ENCODE measurements around the gene SIMC1.

SIMC1 gene

DNA sequence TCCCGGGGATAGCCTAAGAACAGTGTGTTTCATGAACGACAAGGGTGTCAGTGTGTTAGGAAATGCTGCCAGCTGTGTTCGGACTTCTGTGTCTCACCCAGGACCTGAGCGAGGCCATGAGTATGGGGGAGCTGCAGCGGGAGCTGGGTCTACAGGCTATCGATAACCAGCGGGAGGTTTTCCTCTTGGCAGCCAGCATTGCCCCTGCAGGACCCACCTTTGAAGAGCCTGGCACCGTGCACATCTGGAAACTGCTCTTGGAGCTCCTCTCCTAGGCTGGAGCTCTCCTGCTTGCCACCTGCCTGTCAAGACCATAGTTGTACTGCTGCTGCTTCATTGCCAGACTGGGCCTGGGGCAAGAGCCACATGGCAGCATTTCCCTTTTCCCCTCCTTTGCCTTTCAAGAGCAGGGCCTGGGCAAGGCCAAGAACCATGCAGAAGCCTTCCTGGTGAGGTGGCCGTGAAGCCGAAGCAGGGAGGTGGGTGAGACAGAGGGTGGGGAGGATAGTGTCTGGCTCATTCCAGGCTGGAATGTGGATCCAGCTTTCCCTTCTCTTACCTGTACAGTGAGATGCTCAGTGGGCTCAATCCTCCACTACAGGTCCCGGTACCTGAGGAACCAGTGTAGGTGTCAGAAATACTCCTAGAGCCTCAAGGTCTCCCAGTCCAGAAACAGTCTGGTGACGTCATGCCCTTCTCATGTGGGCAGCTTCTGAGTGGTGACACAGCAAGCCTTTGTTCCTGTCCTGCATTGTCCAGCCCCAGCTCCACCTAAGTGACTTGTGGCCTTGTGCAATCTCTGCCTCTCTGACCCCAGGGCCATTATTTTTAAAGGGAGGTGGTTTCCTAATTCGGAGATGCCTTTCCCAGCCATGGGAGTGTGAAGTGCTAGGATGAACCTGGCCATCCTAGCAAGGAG lies 133.7 kb downstream of the SIMC1 start:
- TF ChIP-seq, protein P1, sequence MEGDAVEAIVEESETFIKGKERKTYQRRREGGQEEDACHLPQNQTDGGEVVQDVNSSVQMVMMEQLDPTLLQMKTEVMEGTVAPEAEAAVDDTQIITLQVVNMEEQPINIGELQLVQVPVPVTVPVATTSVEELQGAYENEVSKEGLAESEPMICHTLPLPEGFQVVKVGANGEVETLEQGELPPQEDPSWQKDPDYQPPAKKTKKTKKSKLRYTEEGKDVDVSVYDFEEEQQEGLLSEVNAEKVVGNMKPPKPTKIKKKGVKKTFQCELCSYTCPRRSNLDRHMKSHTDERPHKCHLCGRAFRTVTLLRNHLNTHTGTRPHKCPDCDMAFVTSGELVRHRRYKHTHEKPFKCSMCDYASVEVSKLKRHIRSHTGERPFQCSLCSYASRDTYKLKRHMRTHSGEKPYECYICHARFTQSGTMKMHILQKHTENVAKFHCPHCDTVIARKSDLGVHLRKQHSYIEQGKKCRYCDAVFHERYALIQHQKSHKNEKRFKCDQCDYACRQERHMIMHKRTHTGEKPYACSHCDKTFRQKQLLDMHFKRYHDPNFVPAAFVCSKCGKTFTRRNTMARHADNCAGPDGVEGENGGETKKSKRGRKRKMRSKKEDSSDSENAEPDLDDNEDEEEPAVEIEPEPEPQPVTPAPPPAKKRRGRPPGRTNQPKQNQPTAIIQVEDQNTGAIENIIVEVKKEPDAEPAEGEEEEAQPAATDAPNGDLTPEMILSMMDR (IDR thresholded peaks at IDR 0.05; ENCODE audit: low read depth, low read length), result no peak
- no peak for DNase-seq (ENCODE audit: low read depth, low spot score)
- no peak overlapping the region for H3K4me3 ChIP-seq (ENCODE audit: low read depth, low read length)
- in situ Hi-C loops (cut with HindIII; ENCODE audit: low sequenced_read_pairs), result no loop called here

DNA sequence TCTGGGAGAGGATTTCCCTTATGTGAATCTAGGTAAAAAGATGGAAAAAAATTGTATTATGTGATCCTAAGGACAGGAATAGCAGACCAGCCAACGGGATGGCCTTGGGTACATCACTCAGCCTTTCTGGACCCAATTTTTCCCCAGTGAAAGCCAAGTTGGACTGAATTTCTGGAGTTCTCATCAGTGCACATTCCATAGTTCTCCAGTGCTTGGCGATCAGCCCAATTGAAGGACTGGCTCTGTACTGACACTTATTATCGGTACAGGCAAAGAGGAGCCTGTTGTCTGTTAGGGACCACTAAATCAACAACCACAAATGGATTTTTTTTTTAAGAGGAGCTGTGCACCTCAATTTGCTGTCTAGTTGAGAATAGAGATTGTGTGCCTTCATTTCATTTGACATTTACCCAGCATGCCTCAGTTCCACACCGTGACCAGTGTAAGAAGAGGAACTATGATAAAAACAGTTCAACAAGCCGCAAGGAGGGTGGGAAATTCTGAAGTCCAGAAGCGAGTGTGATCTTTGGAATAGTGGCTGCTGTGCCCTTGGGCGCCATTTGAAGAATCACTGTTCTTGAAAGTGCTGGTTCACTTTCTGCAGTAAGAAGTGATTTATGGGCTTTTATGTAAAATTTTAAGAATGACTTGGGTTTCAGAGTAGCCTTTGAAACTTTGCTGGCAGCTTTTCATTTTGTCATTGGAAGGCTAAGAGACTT lies 135.0 kb downstream of the SIMC1 start:
- no peak overlapping the region for H3K4me3 ChIP-seq (ENCODE audit: low read depth, low read length)
- DNase-seq (ENCODE audit: low read depth, low spot score), result no peak
- in situ Hi-C loops (cut with HindIII; ENCODE audit: low sequenced_read_pairs), result no loop called here
- TF ChIP-seq, protein P1 (IDR thresholded peaks at IDR 0.05; ENCODE audit: low read depth, low read length), result no peak

DNA sequence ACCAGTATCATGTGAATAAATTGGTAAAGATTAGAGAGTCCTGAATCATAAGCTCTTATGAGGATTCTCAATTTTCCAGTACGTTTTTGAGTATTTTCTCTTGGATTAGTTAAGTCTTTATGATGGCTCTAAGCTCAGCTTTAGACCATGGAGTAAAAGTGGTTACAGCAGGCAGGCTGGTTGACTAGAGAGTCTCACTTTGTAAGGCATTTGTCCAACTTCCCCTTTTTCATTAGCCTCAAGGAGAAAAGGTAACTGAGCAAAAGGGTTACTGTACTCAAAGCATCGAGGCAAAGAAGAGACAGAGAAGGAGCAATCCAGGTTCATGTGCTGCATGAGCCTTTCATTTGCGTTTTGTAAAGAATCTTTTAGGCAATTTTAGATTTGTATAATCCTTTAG lies 141.7 kb downstream of the SIMC1 start:
- no peak overlapping the region for H3K4me3 ChIP-seq (ENCODE audit: low read depth, low read length)
- in situ Hi-C loops (cut with HindIII; ENCODE audit: low sequenced_read_pairs), result no loop called here
- TF ChIP-seq, protein P1 (IDR thresholded peaks at IDR 0.05; ENCODE audit: low read depth, low read length), result no peak
- no peak for DNase-seq (ENCODE audit: low read depth, low spot score)

DNA sequence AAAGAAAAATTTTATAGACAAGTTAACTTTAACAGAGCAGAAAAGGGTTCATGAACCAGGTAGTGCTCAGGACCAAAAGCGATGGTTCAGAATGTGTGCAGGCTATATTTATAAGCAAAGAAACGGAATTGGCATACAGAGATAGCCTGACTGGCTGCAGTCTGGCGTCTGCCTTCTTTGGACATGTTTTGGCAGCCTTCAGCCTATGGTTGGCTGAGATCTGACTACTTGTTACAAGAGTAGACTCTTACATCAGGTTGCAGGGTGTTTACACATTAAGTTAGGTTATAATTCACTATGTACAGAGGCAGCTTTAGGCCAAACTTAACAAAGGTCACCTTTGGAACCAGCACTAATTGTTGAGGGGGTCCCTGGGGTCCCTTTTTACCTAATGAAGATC lies 143.2 kb downstream of the SIMC1 start:
- TF ChIP-seq, protein P1 (IDR thresholded peaks at IDR 0.05; ENCODE audit: low read depth, low read length), result no peak
- no peak for DNase-seq (ENCODE audit: low read depth, low spot score)
- in situ Hi-C loops (cut with HindIII; ENCODE audit: low sequenced_read_pairs), result no loop called here
- H3K4me3 ChIP-seq (ENCODE audit: low read depth, low read length), result no peak overlapping the region

DNA sequence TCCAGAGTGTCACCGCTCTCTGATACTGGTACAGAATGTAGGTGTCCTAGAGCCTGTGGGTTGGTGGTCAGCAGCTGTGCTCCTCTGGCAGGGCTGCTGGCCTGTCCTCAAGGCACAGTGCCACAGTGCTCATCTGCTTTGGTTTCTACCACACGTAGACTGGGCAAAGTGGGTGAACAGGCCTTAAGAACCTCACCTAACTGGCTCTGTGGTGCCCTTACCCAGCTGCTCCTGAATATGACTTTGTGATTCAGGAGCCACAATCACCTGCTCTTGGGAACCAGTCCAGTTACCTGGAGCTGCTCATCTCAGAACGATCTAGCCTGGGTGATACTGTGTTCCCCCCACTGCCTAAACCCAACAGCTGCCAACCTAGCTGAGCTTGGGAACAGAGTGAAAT lies 143.8 kb downstream of the SIMC1 start:
- H3K4me3 ChIP-seq (ENCODE audit: low read depth, low read length), result no peak overlapping the region
- in situ Hi-C loops (cut with HindIII; ENCODE audit: low sequenced_read_pairs), result no loop called here
- no peak for DNase-seq (ENCODE audit: low read depth, low spot score)
- TF ChIP-seq, protein P1 (IDR thresholded peaks at IDR 0.05; ENCODE audit: low read depth, low read length), result no peak

DNA sequence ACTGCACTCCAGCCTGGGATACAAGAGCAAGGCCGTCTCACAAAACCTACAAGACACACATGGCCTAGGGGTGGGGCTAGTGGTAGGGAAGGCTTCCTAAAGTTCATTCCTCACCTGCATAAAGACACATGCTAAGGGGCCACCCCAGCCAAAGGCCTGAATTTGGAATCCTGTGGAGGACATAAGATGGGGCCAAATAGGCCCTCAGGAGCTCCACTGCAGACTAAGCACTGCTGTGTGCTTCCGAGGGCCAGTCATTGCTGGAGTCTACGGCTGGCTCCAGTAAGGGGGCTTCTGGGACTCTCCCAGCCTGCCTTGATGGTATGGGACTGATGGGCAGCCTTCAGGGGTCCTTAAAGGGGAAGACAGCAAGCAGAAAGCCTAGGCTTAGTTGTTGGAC lies 144.5 kb downstream of the SIMC1 start:
- in situ Hi-C loops (cut with HindIII; ENCODE audit: low sequenced_read_pairs), result no loop called here
- TF ChIP-seq, protein P1 (IDR thresholded peaks at IDR 0.05; ENCODE audit: low read depth, low read length), result no peak
- no peak overlapping the region for H3K4me3 ChIP-seq (ENCODE audit: low read depth, low read length)
- no peak for DNase-seq (ENCODE audit: low read depth, low spot score)
